ENCODE data around the gene ASTN2. TPM values are rescaled to one million over a fixed set of nuclear protein-coding genes. Genes with fewer than 3 reads are reported as not detected.
A peak's percentile ranks its signal among the peaks of the same experiment; 100 is the strongest.

The ASTN2 gene
- total RNA-seq, 1 experiment from 2014 or later: 8.0 TPM

GRCh38 chr9:117258184-117258866, 156.5 kb downstream of the ASTN2 start:
- H3K9me3 ChIP-seq: no peaks in the 10 kb centered on the region
- H3K36me3 ChIP-seq: no peaks in the 10 kb centered on the region
- DNase-seq: no peak
- H3K27me3 ChIP-seq: no peaks in the 10 kb centered on the region; the same call in 1 of the 2 replicates
- no peak overlapping the region for H3K4me3 ChIP-seq

GRCh38 chr9:117253261-117253660, 161.6 kb downstream of the ASTN2 start:
- H3K4me3 ChIP-seq: no peak overlapping the region
- peaks cover 4% of the 10 kb centered on the region; the same call in 1 of the 2 replicates for H3K27me3 ChIP-seq
- no peaks in the 10 kb centered on the region for H3K9me3 ChIP-seq
- no peaks in the 10 kb centered on the region for H3K36me3 ChIP-seq
- no peak for DNase-seq

- no peak overlapping the region for H3K4me3 ChIP-seq
- H3K9me3 ChIP-seq: no peaks in the 10 kb centered on the region
- no peak for DNase-seq
- H3K36me3 ChIP-seq: no peaks in the 10 kb centered on the region
- peaks cover 4% of the 10 kb centered on the region; the same call in 1 of the 2 replicates for H3K27me3 ChIP-seq
Measured at GRCh38 chr9:117250610-117251215, 164.1 kb downstream of the ASTN2 start.

- no peak for DNase-seq
- Histone ChIP-seq H3K9me3 (no peaks in the 10 kb centered on the region), H3K27me3 (peaks cover 4% of the 10 kb centered on the region; the same call in 1 of the 2 replicates), H3K4me3 (no peak overlapping the region), H3K36me3 (no peaks in the 10 kb centered on the region)
Measured at GRCh38 chr9:117249799-117250198, 165.1 kb downstream of the ASTN2 start.

DNA sequence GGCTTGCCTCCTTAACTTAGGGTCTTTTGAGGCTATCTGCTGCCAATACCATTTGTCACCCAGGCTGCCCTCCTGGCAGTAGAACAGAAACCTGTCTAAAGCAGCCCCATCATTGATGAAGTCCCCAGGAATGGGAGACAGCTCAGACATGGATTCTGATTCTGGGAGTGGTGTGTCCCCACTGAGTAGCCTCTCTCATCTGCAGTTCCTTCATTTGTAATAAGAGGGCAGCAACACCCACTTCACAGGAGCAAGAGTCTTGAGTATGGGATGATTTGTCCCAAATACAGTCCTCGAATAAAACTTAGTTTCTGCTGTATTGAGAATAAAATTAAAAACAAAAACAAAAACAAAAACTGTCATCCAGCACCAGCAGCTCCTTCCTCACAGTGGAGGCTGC, 167.6 kb downstream of the ASTN2 start:
- Histone ChIP-seq H3K27me3 (peaks cover 4% of the 10 kb centered on the region; the same call in 1 of the 2 replicates), H3K36me3 (no peaks in the 10 kb centered on the region), H3K4me3 (no peak overlapping the region), H3K9me3 (no peaks in the 10 kb centered on the region)
- no peak for DNase-seq

GRCh38 chr9:117245175-117245829, 169.6 kb downstream of the ASTN2 start:
- Histone ChIP-seq H3K36me3 (no peaks in the 10 kb centered on the region), H3K9me3 (no peaks in the 10 kb centered on the region)
- peak; percentile 2 for DNase-seq

GRCh38 chr9:117242082-117242481, 172.8 kb downstream of the ASTN2 start:
- Histone ChIP-seq H3K9me3 (no peaks in the 10 kb centered on the region), H3K27me3 (no peaks in the 10 kb centered on the region), H3K36me3 (no peaks in the 10 kb centered on the region), H3K4me3 (no peak overlapping the region)
- DNase-seq: no peak

More at GRCh38 chr9:117245175-117245829, 169.6 kb downstream of the ASTN2 start:
- Histone ChIP-seq H3K4me3 (no peak overlapping the region), H3K27me3 (peaks cover 4% of the 10 kb centered on the region; the same call in 1 of the 2 replicates)

DNA sequence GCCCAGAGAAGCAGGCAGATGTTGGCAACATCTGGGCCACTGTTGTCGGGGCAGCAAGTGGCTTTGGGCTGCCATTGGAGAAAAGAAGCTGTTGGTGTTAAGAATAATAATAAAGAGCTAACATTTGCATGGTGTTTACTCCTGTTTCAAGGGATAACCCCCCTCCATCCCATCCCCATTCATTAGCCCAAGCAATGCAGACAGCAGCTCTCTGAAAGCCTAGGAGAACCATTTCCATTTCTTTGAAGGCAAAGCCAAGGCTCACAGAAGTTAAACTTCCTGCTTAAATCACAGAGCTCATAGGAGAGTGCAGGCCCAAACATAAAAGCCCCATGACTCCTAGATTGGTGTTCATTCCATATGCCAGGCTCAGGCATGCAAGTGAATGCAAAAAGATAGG, 175.4 kb downstream of the ASTN2 start:
- DNase-seq: no peak
- Histone ChIP-seq H3K27me3 (no peaks in the 10 kb centered on the region; the same call in 1 of the 2 replicates), H3K36me3 (no peaks in the 10 kb centered on the region), H3K4me3 (no peak overlapping the region), H3K9me3 (no peaks in the 10 kb centered on the region)

DNA sequence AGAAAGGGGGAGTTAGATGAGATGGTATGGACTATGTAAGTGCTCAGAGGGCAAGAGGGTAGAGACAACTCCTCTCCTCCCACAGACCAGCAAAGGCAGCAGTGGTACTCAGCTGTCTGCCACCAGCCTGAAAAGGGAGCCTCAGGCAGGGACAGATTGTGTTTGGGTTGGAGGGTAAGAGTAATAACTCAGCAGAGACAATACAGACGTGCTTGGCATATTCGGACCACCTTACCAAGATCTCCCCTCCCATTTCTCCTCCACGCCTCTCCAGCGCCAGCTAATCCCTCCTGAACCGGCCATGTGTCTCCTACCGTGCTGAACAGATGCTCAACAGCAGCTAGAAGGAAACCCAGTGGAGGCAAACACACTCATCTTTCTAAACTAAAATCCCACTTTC, 180.8 kb downstream of the ASTN2 start:
- H3K27me3 ChIP-seq: no peaks in the 10 kb centered on the region; the same call in none of the 2 replicates
- H3K36me3 ChIP-seq: no peaks in the 10 kb centered on the region
- H3K4me3 ChIP-seq: no peak overlapping the region
- no peaks in the 10 kb centered on the region for H3K9me3 ChIP-seq
- DNase-seq: no peak

- H3K36me3 ChIP-seq: no peaks in the 10 kb centered on the region
- DNase-seq: no peak
- H3K4me3 ChIP-seq: no peak overlapping the region
Measured at GRCh38 chr9:117233016-117233415, 181.8 kb downstream of the ASTN2 start.

GRCh38 chr9:117232281-117232680, 182.6 kb downstream of the ASTN2 start:
- Histone ChIP-seq H3K36me3 (no peaks in the 10 kb centered on the region), H3K4me3 (no peak overlapping the region), H3K27me3 (no peaks in the 10 kb centered on the region; the same call in none of the 2 replicates), H3K9me3 (no peaks in the 10 kb centered on the region)
- no peak for DNase-seq

More at GRCh38 chr9:117233016-117233415, 181.8 kb downstream of the ASTN2 start:
- Histone ChIP-seq H3K9me3 (no peaks in the 10 kb centered on the region), H3K27me3 (no peaks in the 10 kb centered on the region; the same call in none of the 2 replicates)

DNA sequence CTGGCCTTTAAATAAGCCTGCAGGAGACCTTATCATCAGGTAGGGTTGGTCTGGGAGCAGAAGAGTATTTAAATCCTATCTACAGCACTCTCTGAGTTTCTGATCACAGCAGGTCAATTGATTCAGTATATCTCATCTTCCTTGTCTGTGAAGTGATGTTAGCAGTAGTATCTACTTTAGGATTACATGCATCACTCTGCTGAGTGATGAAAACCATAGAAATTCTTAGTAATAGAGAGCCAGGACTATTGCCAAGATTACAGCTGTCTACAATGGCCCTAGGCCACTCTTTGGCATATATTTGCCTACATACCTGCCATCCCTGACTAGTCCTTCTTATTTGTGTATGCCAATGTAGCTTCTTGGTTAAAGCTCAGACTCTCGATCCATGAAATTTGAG, 183.8 kb downstream of the ASTN2 start:
- no peak overlapping the region for H3K4me3 ChIP-seq
- H3K36me3 ChIP-seq: no peaks in the 10 kb centered on the region
- no peaks in the 10 kb centered on the region; the same call in none of the 2 replicates for H3K27me3 ChIP-seq
- H3K9me3 ChIP-seq: no peaks in the 10 kb centered on the region
- DNase-seq: no peak

GRCh38 chr9:117224695-117225094, 190.2 kb downstream of the ASTN2 start:
- DNase-seq: peak; percentile 11
- Histone ChIP-seq H3K36me3 (no peaks in the 10 kb centered on the region), H3K9me3 (no peaks in the 10 kb centered on the region), H3K27me3 (no peaks in the 10 kb centered on the region), H3K4me3 (no peak overlapping the region)

DNA sequence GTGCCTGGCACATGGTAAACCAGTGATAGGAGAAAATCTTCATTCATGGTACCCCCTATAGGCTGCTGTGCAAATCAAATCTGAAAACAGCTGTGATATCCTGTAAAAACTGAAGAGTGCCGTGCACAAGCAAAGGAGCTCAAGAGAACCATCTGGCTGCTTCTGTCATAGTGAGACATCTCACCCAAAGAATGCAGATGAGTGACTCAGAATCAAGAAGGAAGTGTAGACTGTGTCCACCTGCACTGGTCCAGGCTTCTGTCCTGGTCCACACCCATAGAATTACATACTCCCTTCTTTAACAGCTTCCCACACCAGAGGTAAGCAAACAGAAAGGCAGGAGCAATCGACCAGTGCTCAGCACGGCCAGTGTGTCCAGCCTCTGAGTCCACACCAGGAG, 195.9 kb downstream of the ASTN2 start:
- H3K36me3 ChIP-seq: no peaks in the 10 kb centered on the region
- H3K9me3 ChIP-seq: no peaks in the 10 kb centered on the region
- H3K27me3 ChIP-seq: no peaks in the 10 kb centered on the region
- DNase-seq: no peak
- H3K4me3 ChIP-seq: no peak overlapping the region

DNA sequence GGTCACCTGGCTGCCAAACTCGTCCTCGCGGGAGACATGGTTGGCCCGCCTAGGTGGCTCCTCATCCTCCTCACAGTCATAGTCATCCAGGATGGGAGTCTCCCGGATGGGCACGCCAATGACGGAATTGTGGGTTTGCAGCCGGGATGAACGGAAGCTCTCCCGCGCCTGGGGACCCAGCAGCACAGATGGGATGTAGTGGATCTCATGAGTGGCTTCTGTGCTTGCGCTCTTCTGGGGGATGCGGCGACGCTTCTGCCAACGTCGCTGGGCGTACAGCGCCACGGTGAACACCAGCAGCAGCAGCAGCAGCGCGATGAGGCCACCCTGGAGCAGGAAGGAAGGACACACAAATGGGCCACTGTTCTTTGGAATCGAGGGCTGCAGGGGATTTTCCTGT, 200.4 kb downstream of the ASTN2 start:
- Histone ChIP-seq H3K36me3 (no peaks in the 10 kb centered on the region), H3K9me3 (0 out of 2 replicates have a peak, but pooled peaks cover 2% of the 10 kb centered on the region), H3K27me3 (no peaks in the 10 kb centered on the region), H3K4me3 (no peak overlapping the region)
- DNase-seq: peak; percentile 3

GRCh38 chr9:117211280-117211679, 203.6 kb downstream of the ASTN2 start:
- Histone ChIP-seq H3K27me3 (no peaks in the 10 kb centered on the region), H3K36me3 (no peaks in the 10 kb centered on the region), H3K9me3 (0 out of 2 replicates have a peak, but pooled peaks cover 2% of the 10 kb centered on the region), H3K4me3 (no peak overlapping the region)
- DNase-seq: no peak

DNA sequence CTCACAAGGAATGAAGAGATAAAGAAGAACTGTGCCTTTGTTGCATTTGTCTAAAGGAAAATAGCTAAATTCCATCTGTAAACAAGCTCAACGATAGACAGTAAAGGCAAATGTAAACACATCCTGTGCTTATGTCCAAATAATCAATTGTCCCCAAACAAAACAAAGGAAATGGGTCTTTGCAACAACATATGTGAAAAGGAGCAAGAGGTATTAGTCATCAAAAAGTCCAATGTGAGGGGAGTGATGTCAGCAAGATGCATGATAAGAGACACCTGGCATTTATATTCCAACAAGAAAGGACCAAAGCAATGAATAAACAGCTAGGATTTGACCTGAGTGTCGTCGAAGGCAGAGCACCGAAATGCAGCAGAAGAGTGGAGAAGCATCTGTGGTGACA, 209.1 kb downstream of the ASTN2 start:
- Histone ChIP-seq H3K36me3 (no peaks in the 10 kb centered on the region), H3K27me3 (no peaks in the 10 kb centered on the region), H3K9me3 (0 out of 2 replicates have a peak, but pooled peaks cover 2% of the 10 kb centered on the region), H3K4me3 (no peak overlapping the region)
- no peak for DNase-seq
